ENCODE measurements around the gene PLGLB1. TPM values are rescaled to one million over a fixed set of nuclear protein-coding genes. Genes with fewer than 3 reads are reported as not detected.
"Not testable (repeated sequence)": the region's sequence is repeated elsewhere in the genome, so short reads cannot be mapped to it uniquely, and the experiment has no call there.

The PLGLB1 gene
- 1 to 10 TPM; 2.8 to 3.2 TPM for total RNA-seq

DNA sequence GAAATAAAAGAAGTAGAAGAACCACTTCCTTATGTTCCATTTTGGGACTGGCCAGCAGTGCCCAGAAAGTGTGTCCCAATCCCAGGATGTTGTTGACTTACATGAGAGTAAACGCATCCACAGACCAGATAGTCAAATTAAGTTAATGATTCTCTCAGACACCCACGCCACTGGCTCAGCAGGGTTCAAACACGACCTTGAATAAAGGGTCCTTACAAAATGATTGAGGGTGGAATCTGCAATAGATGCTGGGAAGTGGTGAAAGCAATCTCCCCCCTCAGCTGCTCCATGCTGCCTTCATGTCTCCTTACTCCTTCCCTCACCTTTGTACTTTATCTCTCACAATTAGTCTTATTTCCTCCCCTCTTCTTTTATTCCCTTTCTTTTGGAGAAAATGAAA is at the start of gene PLGLB1:
Gene PLGLB1 (minus strand): TSS at position 101 of the 400 bp plus-strand sequence. CDS start 61 bp downstream, at position 40.
- POLR2A ChIA-PET, H3K27ac Mint-ChIP-seq, H3K27me3 Mint-ChIP-seq: not testable (repeated sequence)

DNA sequence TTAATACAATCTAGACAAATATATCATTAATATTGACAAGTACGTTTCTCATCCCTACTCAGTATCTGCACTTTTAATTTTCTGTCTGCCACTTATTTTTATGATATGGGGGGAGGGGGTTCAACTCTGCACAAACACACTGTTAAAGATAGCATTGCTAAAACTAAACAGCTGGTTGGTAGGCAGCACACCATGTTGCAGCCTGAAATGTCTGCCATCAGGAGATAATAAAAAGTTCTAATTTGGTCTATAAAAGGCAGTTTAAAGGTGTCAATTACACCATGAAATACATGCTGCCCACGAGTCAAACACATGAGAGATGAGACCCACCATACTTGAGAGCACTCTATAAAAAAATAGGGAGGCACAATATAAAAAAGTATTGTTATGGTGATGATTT is 42.7 kb upstream of the PLGLB1 start:
- H3K27me3 Mint-ChIP-seq; DNase-seq; CTCF ChIA-PET; H3K36me3 Mint-ChIP-seq (ENCODE audit: low read depth); H3K4me1 Mint-ChIP-seq; H3K9me3 Mint-ChIP-seq; H3K4me3 Mint-ChIP-seq; POLR2A ChIA-PET; H3K27ac Mint-ChIP-seq: not testable (repeated sequence)

More for the DNA sequence above, at the start of gene PLGLB1:
- H3K4me1 Mint-ChIP-seq; H3K4me3 Mint-ChIP-seq; CTCF ChIA-PET; H3K36me3 Mint-ChIP-seq (ENCODE audit: low read depth); H3K9me3 Mint-ChIP-seq; DNase-seq: not testable (repeated sequence)

DNA sequence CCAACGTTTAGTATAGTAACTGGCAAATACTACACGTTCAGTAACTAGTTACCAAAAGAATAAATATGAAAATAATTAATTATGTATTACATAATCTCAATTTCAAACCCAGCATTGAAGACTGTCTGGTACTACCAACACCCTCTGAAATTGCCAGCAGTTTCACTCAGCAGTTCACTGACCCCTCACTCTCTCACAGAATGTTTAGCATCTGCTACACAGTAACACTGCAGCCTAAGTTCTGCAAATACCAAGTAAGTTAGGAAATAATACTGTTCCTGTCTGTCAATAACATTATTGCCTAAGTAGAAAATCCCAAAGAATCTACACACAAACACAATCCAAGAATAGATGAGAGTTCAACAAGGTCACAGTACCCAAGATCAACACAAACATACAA is 41.8 kb upstream of the PLGLB1 start:
- H3K4me1 Mint-ChIP-seq; DNase-seq; H3K9me3 Mint-ChIP-seq; H3K36me3 Mint-ChIP-seq (ENCODE audit: low read depth); H3K27ac Mint-ChIP-seq; POLR2A ChIA-PET; H3K4me3 Mint-ChIP-seq; CTCF ChIA-PET; H3K27me3 Mint-ChIP-seq: not testable (repeated sequence)

- H3K4me3 Mint-ChIP-seq; H3K4me1 Mint-ChIP-seq; H3K9me3 Mint-ChIP-seq; POLR2A ChIA-PET; DNase-seq; H3K27ac Mint-ChIP-seq; CTCF ChIA-PET; H3K36me3 Mint-ChIP-seq (ENCODE audit: low read depth); H3K27me3 Mint-ChIP-seq: not testable (repeated sequence)
Measured at GRCh38 chr2:87061519-87061918, 39.9 kb upstream of the PLGLB1 start.

GRCh38 chr2:87057606-87058005 is 36.0 kb upstream of the PLGLB1 start:
- POLR2A ChIA-PET; H3K27me3 Mint-ChIP-seq; H3K9me3 Mint-ChIP-seq; H3K36me3 Mint-ChIP-seq (ENCODE audit: low read depth); DNase-seq; CTCF ChIA-PET; H3K4me1 Mint-ChIP-seq; H3K4me3 Mint-ChIP-seq; H3K27ac Mint-ChIP-seq: not testable (repeated sequence)

DNA sequence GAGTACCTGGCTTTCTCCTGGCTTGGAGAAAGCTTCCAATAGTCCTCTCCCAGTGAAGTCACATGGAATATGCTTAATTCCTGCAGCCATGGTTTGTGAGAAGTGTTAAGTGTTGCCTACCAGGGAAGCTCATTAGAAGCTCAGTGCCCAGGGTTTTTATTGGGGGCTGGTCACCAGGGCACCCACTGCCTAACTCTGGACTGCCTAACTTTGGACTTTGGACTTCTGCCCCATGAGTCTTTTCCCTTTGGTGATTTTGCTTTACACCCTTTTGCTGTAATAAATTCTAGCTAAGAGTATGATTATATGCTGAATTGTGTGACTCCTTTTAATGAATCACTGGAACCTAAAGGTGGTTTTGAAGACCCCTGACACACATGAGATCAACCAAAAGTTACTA is 35.2 kb upstream of the PLGLB1 start:
- H3K27me3 Mint-ChIP-seq; H3K4me3 Mint-ChIP-seq; CTCF ChIA-PET; H3K27ac Mint-ChIP-seq; POLR2A ChIA-PET; H3K9me3 Mint-ChIP-seq; DNase-seq; H3K4me1 Mint-ChIP-seq; H3K36me3 Mint-ChIP-seq (ENCODE audit: low read depth): not testable (repeated sequence)

GRCh38 chr2:87056435-87056834 is 34.8 kb upstream of the PLGLB1 start:
- H3K27ac Mint-ChIP-seq; H3K36me3 Mint-ChIP-seq (ENCODE audit: low read depth); H3K4me1 Mint-ChIP-seq; DNase-seq; CTCF ChIA-PET; H3K27me3 Mint-ChIP-seq; H3K9me3 Mint-ChIP-seq; H3K4me3 Mint-ChIP-seq; POLR2A ChIA-PET: not testable (repeated sequence)

- H3K36me3 Mint-ChIP-seq (ENCODE audit: low read depth); H3K9me3 Mint-ChIP-seq; POLR2A ChIA-PET; H3K27me3 Mint-ChIP-seq; H3K4me1 Mint-ChIP-seq; H3K4me3 Mint-ChIP-seq; CTCF ChIA-PET; H3K27ac Mint-ChIP-seq; DNase-seq: not testable (repeated sequence)
Measured at GRCh38 chr2:87054375-87054774, 32.7 kb upstream of the PLGLB1 start.

DNA sequence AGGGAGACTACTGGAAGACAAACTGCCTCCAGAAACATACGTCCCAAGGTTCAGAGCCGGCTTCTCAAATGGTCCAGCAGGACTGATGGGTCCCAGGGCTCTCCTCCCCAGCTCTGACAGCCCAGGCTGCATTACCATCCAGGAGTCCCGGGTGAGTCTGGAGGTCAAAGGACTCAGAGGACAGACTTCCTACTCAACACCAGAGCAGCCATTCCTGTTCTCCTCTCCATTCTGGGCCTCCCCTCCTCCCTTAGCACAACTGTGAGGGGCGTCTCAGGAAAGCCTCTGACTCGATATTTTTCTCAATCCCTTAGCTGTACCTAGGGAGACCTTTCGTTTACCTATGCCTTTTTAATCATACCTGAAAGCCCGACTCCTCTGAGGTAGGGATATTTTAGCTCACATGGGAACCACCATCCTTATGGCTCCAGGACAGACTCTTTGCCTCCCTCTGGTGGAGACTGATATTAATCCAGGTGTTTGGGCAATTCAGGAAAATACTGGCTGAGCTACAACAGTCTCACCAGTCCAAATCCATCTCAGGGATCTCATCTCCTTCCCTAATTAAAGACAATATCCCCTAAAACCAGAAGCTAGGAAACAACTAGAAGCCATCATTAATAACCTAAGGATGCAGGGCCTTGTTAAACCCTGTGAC is 19.8 kb upstream of the PLGLB1 start:
- H3K4me1 Mint-ChIP-seq; CTCF ChIA-PET; H3K4me3 Mint-ChIP-seq; H3K9me3 Mint-ChIP-seq; H3K27ac Mint-ChIP-seq; DNase-seq; H3K36me3 Mint-ChIP-seq (ENCODE audit: low read depth); H3K27me3 Mint-ChIP-seq; POLR2A ChIA-PET: not testable (repeated sequence)

DNA sequence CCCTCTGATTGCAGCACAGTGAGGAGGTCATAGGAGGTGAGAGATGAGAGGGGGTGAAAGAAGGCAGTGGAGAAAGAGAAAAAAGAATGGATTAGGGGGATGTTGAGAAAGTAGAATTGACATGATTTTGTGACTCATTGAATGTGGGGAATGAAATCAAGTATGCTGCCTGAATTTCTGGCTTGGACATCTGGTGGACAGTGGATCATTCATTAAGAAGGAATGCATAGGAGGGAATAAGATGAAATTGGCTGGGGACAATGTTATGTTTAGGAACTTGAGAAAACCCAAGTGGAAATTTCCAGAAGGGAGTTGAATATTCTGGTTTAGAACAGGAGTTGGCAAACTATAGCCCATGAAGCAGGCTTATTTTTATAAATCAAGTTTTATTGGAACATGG is 7.0 kb upstream of the PLGLB1 start:
- H3K4me3 Mint-ChIP-seq; H3K9me3 Mint-ChIP-seq; DNase-seq; H3K27ac Mint-ChIP-seq; H3K4me1 Mint-ChIP-seq; H3K27me3 Mint-ChIP-seq; H3K36me3 Mint-ChIP-seq (ENCODE audit: low read depth); POLR2A ChIA-PET; CTCF ChIA-PET: not testable (repeated sequence)

DNA sequence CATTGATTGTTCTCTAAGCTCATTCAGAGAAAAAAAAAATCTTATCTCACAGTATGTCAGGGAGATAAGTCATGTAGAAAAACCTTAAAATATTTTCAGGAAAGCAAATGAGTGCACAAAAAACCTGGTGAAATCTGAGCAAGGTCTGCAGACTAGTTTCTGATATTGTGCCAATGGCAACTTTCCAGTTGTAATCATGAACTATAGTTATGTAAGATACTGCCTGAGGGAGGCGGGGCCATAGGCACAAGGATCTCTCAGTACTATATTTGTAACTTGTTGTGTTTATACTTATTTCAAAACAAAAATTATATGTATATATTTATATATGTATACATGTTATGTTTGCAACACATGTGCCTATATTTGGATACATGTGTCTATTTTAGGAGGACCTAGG is 5.2 kb upstream of the PLGLB1 start:
- H3K27me3 Mint-ChIP-seq; H3K4me1 Mint-ChIP-seq; POLR2A ChIA-PET; H3K4me3 Mint-ChIP-seq; CTCF ChIA-PET; H3K36me3 Mint-ChIP-seq (ENCODE audit: low read depth); H3K27ac Mint-ChIP-seq; DNase-seq; H3K9me3 Mint-ChIP-seq: not testable (repeated sequence)

GRCh38 chr2:87025927-87026326 is 4.3 kb upstream of the PLGLB1 start:
- POLR2A ChIA-PET; H3K36me3 Mint-ChIP-seq (ENCODE audit: low read depth); H3K9me3 Mint-ChIP-seq; DNase-seq; H3K27ac Mint-ChIP-seq; H3K4me3 Mint-ChIP-seq; CTCF ChIA-PET; H3K27me3 Mint-ChIP-seq; H3K4me1 Mint-ChIP-seq: not testable (repeated sequence)

DNA sequence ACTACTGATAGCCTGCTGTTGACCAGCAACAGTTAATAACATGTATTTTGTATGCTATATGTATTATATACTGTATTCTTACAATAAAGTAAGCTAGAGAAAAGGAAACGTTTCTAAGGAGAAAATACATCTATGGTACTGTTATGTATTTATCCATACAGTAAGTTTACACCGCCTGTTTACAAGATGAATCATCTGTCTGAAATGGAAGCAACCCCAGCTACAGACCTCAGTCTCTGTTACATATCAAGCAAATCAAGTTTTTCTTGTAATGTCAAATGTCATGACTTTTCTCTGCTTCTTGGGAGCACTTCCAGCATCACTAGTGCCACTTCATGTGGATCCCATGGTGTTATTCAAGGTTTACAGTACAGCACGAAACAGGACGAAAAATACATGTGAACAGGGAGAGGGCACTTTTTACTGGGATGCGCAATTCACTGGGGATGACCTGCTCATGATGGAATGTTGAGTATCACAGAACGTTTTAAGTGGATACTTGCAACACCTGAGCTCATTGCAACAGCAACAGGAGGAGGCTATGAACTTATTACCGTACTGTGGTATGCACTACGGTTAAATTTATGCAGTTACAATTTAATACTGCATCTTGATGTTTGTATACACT is 2.5 kb upstream of the PLGLB1 start:
- H3K27ac Mint-ChIP-seq; H3K4me1 Mint-ChIP-seq; H3K36me3 Mint-ChIP-seq (ENCODE audit: low read depth); H3K4me3 Mint-ChIP-seq; POLR2A ChIA-PET; DNase-seq; CTCF ChIA-PET; H3K27me3 Mint-ChIP-seq; H3K9me3 Mint-ChIP-seq: not testable (repeated sequence)

DNA sequence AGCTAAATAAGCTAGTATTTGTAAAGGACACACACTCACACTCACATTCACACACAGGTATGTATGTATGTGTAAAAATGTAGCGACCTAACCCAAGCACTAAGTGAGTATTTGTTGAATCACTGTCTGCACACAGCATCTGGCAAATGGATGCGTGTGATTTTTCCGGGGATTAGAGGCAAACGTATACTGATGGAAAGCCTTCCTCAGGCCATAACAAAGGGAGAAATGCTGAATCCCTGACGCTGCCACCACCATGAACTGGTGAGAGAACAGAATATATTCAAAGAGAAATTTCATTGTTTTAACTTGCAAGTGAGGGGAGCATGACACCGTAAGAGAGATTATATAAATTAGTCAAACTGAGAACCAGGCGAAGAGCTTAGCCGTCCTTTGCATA is 601 bp downstream of the PLGLB1 start:
- DNase-seq, result not testable (repeated sequence)

More for the DNA sequence above, 601 bp downstream of the PLGLB1 start:
- CTCF ChIA-PET; H3K4me3 Mint-ChIP-seq; H3K27ac Mint-ChIP-seq; H3K4me1 Mint-ChIP-seq; POLR2A ChIA-PET; H3K36me3 Mint-ChIP-seq (ENCODE audit: low read depth); H3K9me3 Mint-ChIP-seq; H3K27me3 Mint-ChIP-seq: not testable (repeated sequence)
